GM18873 (cell line): ENCODE data around the gene RHBDL3.

Experiments used
- ATAC-seq: cut with Tn5 transposase; IDR thresholded peaks from one replicate; pipeline ENCODE4 v1.9.1; 2021; ENCODE audit warnings: mild to moderate bottlenecking, moderate library complexity, moderate number of reproducible peaks; ENCODE audit not compliant: unreplicated experiment, low FRiP score

Gene RHBDL3

DNA sequence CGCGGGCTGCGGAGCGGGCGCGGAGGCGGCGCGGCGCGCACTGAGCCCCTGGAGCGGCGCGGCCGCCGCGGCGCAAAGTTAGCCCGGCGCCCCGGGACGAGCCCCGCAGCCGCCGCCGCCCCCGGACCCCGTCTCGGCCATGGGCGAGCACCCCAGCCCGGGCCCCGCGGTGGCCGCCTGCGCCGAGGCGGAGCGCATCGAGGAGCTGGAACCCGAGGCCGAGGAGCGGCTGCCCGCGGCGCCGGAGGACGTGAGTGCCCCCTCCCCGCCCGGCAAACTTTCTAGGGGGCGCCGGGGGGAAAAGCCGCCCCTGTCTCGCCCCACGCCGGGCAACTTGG is 388 bp downstream of the RHBDL3 start:
- ATAC-seq, result no peak

DNA sequence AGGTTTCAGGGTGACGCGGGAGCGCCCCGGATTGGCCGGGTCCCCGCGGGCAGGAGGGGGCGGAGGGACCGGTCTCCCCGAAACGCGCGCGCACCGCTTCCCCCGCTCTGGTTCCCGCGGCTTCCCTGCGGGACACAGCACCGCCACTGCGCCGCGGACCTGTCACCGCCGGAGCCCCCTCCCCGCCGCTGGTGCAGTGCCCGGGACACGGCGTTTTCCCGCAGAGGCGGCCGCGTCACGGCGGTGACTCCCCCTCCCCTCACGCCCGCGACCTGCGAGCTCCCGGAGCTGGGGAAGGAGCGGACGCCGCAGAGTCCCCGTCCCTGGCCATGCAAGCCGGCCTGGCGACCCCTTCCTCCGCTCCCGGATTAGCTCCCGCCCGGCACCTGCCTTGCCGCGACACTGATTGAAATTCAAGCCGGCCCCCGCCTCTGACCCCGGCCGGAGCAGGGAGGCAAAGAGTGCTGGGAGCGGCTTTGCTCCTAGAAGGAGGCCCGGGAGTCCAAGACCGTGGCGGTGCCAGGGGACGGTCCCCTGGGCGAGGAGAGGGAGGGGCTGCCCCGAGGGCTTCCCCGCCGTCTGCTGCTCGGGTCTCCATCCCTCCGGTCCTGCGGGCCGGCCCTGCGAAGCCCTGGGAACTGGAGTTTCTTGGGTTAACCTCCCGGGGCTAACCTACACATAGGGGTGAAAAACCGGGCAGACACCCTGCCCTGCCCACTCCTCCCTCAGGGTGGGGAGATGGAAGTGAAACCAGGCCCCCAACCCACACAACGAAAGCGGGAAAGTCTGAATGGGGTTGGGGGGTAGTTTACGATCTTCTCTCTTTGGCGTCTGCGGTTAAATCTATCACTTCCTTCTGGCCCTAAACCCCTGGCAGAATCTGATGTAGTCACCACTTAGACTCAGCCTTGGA is 1.0 kb downstream of the RHBDL3 start:
- ATAC-seq, result no peak

DNA sequence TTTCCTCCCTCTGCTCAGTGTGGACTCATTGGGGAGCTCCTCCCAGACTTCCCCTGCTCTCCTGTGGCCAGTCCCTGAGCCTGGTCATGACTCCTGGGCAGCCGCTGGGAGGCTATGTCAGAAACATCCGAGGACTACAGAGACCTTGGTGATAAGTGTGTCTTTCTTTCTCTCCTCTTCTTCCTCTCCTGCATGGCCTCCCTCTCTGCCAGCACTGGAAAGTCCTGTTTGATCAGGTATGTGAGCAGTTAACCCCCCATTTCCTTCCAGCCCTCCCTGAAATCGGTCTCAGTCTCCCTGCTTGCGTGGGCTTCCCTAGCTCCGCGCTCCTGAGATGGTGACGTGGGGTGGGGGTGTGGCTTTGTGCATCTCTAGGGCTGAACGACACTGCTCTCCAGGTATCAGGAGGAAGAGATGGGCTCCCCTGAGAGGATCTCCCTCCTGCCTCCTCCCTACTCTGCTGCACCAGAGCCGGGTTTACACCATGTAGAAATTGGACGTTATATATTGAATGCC is 2.1 kb downstream of the RHBDL3 start:
- ATAC-seq, result no peak

DNA sequence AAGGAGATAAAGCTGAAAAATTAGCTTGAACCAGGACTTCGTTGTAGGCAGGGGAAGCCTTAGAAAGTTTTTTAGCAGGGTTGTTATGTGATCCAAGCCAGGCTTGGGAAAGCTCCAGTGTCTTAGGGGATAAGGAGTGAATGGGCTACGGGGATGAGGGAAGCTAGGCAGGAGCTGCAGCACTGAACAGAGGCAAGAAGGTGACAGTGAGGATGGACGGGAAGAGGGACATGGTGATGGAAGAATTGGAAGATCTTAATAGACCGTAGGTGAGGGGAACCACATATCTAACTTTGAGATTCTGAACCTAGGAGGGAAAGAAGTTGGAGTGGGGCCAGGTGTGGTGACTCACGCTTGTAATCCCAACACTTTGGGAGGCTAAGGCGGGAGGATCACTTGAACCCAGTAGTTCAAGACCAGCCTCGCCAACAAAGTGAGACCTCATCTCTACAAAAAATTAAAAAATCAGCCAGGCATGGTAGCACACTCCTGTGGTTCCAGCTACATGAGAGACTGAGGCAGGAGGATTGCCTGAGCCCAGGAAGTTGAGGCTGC is 3.2 kb downstream of the RHBDL3 start:
- ATAC-seq, result no peak

DNA sequence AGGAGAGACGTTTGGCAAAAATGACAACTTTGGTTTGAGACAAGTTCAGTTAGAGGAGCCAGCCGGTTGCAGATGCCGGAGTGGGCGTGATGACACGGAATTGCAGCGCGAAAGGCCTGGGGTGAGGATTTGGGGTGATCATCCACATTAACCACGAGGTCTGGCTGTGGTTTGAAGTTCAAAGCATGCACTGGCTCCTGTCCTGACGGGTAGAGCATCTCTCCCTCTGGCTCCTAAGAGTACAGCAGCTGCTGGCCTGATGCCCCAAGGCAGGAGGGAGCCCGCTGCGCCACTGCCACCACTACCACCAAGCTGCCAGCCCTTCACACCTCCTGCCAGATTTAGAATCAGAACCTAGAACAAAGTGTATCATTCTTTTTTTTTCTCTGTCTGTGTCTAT is 3.7 kb downstream of the RHBDL3 start:
- no peak for ATAC-seq

DNA sequence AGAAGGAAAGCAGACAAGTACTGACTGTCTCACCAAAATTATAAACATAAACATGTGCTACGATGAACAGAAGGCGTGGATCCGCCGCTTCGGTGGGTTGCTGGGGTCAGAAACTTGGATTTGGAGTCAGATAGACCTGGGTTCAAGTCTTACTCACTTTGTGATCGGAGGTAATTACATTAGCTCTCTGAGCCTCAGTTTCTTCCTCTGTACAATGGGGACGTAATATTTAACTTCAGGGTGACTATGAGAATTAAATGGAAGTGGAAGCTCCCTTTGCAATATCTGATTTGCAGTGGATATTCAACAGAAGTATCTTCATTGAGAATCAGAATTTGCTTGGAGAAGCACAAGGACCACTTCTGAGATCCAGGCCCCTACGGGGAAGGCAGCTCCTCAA is 6.2 kb downstream of the RHBDL3 start:
- ATAC-seq, result no peak

DNA sequence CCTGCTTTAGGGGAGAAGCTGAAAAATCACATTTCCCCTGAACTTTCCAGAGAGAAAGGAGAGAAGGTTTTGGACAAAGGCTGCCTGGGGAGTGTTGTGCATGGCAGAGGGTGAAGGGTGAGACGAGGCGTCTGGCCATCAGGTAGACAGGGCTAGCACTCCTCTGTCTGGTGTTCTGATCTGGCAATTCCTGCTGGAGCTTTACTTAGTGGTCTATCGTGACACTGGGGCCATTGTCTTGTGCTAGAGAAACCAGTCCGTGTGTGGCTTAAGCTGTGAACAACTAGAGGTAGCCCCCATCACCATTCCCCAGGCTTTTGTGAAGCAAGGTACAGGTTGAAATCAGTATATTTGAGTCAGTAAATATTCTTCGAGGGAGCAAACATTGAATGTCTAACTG is 8.5 kb downstream of the RHBDL3 start:
- ATAC-seq, result no peak

DNA sequence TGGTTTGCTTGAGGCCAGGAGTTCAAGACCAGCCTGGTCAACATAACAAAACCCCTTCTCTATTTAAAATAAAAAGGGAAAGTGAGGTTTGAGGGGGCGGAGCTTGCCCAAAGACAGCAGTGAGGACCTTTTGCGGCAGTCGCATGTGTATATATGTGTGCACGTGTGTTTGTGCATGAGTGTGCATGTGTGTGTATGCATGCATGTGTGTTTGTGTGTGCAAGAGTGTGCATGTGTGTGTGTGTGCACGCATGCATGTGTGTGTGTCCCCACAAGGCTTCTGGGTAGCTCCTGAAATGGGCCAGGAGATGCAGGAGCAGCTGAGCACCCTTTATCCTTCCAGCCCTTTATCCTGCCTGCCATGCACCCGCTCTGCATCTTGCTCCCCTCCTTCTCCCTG is 9.0 kb downstream of the RHBDL3 start:
- no peak for ATAC-seq

DNA sequence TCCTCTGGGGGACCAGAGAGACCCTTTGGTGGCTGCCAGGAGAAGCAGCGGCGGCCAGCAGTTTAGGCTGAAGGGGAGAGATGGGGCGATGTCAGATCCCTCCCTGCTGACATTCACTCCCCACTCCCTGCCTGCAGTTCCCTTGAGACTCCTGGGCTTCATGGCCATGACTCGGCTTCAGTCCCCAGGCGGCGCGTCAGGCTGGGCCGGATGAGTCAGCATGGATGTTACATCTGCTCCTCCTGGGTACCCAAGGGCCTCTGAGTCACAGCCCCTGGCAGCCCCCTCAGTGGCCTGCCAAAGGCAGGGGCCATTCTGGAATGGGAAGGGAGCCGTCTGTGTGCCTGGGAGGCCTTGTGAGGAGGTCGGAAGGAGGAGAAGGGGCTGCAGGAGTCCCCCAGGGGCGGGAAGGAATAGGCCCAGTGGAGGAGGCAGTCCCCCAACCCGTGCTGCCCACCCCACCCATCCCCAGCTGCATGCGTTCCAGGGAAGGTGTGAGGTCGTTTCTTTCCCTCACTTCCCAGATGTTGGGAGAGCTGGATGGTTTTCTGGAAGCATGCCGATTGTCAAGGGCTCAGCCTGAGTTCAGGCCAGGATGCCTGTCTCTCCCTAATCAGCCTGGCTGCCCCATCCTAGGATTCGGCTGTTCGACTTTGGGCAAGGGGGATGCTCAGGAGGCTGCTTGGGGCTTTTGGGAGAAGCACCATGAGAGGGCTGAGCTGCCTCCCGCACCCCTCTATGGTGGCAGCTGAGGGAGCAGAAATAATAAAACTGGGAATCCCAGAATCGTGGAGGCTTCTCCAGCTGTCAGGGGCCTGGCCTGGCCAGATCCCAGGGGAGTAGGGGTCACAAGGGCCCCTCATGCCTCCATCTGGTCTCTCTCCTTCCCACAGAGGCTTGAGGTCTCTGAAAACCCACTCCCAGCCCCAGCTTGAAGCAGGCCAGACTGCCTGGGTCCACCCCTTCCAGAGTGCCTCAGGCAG is 9.7 kb downstream of the RHBDL3 start:
- ATAC-seq, result no peak

DNA sequence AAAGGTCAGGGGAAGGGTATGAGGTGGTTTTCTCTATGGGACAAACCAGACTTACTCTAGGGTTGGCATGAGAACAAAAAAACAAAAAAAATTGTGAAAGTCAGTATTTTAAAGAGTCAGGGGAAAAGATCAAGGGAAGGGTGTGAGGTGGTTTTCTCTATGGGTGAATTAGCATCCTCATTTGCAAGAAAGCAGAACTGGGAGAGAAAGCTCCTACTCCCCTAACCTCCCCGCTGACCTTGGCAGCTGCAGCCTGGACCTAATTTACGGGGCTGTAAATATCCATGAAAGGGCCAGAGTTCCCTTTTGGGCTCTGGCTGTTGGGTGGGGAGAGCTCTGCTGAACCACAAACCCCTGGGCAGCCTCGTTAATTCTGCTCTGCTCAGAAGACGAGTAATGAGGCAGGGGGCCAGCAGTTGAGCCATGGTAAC is 10.6 kb downstream of the RHBDL3 start:
- ATAC-seq, result no peak

DNA sequence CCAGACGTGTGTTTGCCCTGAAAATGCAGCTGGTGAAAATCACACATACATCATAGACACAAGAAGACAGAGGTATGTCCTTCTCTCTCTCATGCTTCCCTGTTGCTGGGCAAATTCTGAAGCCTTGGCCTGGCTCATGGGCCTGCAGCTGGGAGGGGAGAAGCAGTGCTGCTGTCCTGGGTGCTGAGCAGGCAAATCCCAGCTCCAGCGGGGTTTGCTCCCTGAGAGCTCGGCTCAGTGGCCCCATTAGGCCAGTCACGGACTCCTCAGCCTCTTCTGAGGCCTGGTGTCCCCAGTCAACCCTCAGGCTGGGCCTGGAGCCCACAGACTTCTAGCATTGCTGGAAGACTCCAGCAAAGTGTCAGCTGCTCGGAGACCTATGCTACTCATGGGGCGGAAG is 11.7 kb downstream of the RHBDL3 start:
- ATAC-seq, result no peak

DNA sequence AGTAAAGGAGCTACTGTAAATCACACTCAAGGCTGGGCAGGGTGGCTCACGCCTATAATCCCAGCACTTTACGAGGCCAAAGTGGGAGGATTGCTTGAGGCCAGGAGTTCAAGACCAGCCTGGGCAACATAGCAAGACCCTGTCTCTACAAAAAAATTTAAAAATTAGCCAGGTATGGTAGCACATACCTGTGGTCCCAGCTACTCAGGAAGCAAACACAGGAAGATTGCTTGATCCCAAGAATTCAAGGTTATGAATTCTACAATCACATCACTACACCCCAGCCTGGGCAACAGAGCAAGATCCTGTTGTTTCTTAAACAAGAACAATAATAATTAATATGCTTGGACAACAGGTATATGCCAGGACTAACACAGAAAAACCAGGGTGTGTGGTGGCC is 13.2 kb downstream of the RHBDL3 start:
- no peak for ATAC-seq

DNA sequence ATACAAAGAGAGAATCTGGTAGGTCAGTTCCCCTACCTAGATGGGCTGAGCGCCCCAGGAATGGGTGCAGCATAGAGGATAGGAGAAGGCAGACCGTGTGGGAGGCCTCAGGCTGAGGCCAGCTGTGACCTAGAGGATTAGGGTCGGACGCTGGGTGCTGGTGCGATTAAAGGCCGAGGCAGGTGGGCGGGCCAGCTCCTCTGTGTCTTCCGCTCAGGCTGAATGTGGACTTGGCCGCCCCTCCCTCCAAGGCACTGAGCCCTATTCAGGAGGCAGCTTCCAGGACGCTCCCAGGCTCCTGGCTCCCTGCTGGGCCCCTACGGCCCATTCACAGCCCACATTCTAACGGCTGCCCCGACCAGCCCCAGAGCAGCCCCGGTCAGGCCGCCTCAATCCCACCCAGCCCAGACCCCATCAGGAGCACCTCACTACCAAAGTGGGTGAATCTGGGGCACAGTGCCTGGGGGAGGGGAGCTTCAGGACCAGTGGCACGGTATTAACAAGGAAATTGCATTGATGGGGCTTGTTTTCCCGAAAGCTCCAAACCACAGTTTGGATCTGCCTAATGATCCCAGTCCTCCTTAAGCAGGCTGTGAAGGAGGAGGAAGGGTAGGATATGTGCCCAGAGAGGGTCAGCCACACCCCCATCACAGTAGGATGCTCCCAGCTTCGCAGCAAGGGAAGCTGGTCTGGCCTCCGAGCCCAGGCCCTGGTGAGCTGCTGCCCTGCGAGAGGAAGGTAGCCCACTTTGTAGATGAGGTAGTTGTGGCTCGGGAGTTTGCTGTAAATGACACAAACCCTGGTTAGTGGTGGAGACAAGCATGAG is 14.5 kb downstream of the RHBDL3 start:
- ATAC-seq, result no peak

DNA sequence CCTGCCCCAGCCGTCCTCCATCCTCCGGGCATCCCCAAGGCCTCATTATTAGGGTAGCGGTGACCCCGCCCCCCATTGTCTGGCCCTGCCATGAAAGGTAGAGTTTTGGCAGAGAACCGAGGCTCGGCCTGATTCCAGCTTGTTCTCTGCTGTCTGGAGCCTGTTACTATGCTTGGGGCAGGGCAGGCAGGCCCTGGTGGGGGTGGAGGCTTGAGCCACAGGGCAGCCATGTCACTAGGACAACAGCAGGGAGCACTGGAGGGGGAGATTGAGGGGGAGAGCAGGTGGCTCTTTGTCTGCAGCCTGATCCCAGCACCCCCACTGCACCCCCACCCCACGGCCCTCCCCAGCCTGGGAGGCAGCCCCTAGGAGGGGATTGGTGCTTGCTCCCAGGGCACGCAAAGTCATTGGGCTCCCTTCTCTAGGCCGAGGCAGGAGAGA is 15.4 kb downstream of the RHBDL3 start:
- no peak for ATAC-seq

DNA sequence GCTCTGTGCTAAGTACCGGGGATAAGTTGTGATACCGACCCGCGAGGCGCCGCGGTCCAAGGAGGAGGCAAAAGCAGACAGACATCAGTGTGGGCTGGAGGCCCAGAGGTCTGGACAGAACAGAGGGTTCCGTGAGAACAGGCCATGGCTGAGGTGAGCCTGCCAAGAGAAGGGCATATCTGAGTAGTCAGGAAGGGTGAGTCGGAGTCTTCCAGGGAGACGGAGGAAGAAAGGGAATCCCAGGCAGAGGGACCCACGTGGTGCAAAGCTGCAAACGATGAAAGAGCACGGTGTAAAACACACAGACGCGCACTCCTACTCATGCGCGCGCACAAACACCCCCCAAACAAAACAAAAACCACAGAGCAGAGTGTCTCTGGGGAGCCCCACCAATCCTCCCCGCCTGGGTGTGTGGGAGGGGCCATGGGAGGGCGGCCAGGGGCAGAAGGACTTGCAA is 18.1 kb downstream of the RHBDL3 start:
- ATAC-seq, result no peak

DNA sequence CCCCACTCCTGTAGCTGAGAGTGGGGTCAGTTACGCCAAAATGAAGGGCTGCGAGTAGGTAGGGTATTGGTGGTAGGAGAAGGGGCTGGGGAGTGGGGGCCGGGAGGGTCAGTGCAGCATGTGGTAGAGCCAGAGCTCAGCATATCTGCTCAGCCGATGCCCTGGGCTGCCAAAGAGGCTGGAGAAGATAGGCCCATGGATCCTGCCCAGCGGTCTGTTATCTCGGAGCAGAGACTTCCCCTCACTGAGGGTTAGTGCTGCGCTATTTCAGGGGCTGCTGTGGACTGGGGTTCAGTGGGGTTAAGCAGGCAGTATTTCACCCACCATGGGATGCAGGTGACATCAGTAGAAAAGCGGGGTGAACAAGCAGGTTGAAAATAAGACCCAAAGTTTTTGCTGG is 19.7 kb downstream of the RHBDL3 start:
- no peak for ATAC-seq

DNA sequence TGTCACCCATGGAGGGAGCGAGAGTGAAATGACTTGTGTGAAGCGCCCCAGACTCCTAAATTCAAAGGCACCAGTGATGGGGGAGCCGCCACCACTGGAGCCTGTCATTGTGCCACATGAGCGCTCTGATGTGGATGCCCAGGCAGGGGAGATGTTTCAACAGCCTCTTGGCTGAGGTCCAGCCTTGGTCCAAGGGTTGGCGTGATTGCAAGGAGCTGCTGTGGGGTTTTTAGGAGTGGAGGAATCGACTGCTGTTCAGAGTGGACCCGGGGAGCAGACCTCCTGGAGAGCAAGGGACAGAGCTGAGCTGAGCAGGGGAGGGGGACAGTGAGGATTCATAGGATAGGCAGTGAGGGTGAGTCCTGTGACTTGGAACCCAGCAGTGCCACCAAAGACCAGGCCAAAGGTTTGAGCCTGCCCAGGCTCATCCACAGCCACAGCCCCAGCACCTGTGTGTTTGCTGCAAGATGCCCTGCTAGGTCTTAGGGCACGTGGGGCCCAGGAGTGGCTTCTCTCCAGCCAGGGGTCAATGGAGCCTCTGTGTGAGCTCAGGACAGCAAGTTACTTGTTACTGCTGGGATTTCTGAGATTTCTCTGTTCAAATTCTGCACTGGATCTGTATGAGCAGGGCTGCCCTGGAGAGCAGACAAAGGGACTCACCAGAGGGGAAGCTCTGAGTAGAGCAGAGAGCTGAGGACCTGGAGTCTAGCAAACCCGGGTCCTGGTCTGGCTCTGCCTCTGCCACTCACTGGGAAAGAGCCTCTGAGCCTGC is 20.3 kb downstream of the RHBDL3 start:
- ATAC-seq, result no peak

DNA sequence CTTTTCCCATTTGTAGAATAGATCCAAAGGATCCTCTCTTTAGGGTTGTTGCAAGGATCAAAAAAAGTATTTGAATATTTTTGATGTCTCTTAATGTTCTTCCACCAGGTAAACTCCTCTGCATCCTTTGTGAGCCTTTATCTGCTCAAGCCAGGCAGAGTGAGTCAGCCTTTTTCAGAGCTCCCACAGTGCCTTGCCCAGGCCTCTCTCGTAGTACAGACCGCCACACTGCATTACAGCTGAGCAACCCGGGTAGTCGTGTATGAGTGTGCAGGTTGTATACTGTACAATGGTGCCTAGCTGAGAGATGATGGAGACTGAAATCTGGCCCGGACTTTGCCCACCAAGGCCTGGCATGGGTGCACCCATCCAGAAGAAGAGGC is 20.9 kb downstream of the RHBDL3 start:
- ATAC-seq, result no peak

DNA sequence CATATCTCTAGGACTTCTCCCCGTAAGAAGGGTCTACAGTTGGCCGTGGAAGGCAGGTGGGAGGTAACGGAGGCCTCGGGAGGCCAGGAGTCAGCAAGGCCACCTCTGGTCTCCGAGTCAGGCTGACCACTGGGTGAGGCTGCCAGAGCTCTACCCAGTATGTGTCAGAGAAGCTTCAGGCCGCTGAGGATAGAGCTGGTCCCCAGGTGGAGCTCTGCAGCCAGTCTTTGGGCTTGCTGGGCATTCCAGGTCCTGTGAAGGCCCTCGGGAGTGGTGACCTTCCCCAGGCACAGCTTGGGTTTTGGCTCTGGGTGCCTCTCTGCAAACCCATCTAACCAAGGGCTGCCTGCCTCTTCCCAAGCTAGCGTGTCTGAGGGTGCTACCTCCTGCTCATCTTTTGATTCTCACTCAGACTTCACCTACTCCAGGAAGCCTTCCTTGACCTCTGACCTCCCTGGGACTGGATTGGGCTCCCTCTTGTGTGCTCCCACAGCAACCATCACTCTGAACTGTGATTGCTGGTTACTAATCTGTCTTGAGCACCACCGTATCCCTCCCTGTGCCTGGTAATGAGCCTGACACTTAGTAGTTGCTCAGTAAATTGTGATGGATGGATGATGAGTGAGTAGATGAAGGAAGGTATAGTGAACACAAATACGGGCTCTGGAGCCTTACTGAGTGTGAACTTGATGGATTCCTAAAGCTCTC is 22.3 kb downstream of the RHBDL3 start:
- ATAC-seq, result no peak
